Psoas muscle (tissue), 8 donors: ENCODE results near the gene NOTO. TPM values are rescaled to one million over a fixed set of nuclear protein-coding genes. Genes with fewer than 3 reads are reported as not detected.
A peak's percentile ranks its signal among the peaks of the same experiment; 100 is the strongest.

Experiments used
- ATAC-seq, 4 donors: fragments of 200-7000 bp; cut with Tn5 transposase; one replicate each; pipeline ENCODE4 v1.9.1; 2020; ENCODE audit warnings: moderate library complexity in 3 of 4, mild to moderate bottlenecking in 2 of 4
- DNase-seq, 2 donors: peaks; one replicate each; pipeline ENCODE4 v3.0.0-alpha.2; 2020
- H3K27ac ChIP-seq: fragments of 200-600 bp; one replicate; pipeline ENCODE4 v1.8.0; 2022
- H3K27me3 ChIP-seq, 3 donors: fragments of 200-600 bp in 1 of 3; one replicate each; pipeline versions ENCODE4 v1.6.1 to v1.8.0; 2013 to 2022; ENCODE audit warnings: low read length in 2 of 3, mild to moderate bottlenecking in 2 of 3, moderate library complexity in 1 of 3; ENCODE audit not compliant: insufficient read depth in 3 of 3
- H3K36me3 ChIP-seq, 2 donors: fragments of 200-600 bp in 1 of 2; one replicate each; pipeline versions ENCODE4 v1.6.1 to v1.8.0; 2013 to 2022; ENCODE audit warnings: low read depth in 1 of 2, mild to moderate bottlenecking in 1 of 2, moderate library complexity in 1 of 2; ENCODE audit not compliant: insufficient read depth in 1 of 2
- H3K4me1 ChIP-seq: fragments of 200-600 bp; one replicate; pipeline ENCODE4 v1.8.0; 2022
- H3K4me3 ChIP-seq: fragments of 200-600 bp; one replicate; pipeline ENCODE4 v1.8.0; 2022; ENCODE audit warnings: mild to moderate bottlenecking
- H3K9me3 ChIP-seq: fragments of 200-600 bp; one replicate; pipeline ENCODE4 v1.8.0; 2022
- WGBS, 3 donors: extraction: QIAGEN DNeasy Blood & Tissue Kit; methylation state at CpG; one replicate each; pipeline versions ENCODE4 v1.1.6 to v1.1.7; 2013; 5-methylcytosine and 5-hydroxymethylcytosine counted together
- intact Hi-C, 2 donors: fragments of 100-400 bp; cut with DNase I; formaldehyde crosslinking; loops; one replicate each; pipeline versions ENCODE4 v1.11.0 to v1.14.2; 2022
- polyA plus RNA-seq, 3 donors: library from polyadenylated mRNA; stranded (reverse); fragments of 200-250 nt; gene quantifications; one replicate each; pipeline ENCODE4 v1.2.3, GENCODE V29; 2013
- total RNA-seq, 4 donors: library from RNA; stranded (reverse); fragmentation: NEBNext Ultra II Directional in 2 of 4; extraction: Animal tissue kit (Norgen Biotek cat#: 25700) in 2 of 4; gene quantifications; one replicate each; pipeline versions ENCODE4 v1.2.1 to v1.2.4, GENCODE V29; 2021 to 2023
- TF ChIP-seq, protein P1 (sequence below): fragments of 200-600 bp; IDR thresholded peaks from one replicate; pipeline ENCODE4 v1.8.0; 2022; ENCODE audit warnings: antibody characterized with exemption
- donor health status: healthy with polysubstance abuse.
- donor health status: DM: no; HTN: no; CAD: no; lungs with moderate emphysema.
- donor health status: Bipolar disorder and iron deficiency.
- donor health status: healthy.
- donor health status: DM: yes; HTN: yes; CAD: no.
- donor health status: DM: no; HTN: no; CAD: no.
- donor health status: DM: no; HTN: no; CAD: no.
- donor health status: DM: yes; HTN: yes; CAD: no.

The NOTO gene
- total and polyA plus RNA-seq, 7 donors: not detected

- TF ChIP-seq, protein P1, sequence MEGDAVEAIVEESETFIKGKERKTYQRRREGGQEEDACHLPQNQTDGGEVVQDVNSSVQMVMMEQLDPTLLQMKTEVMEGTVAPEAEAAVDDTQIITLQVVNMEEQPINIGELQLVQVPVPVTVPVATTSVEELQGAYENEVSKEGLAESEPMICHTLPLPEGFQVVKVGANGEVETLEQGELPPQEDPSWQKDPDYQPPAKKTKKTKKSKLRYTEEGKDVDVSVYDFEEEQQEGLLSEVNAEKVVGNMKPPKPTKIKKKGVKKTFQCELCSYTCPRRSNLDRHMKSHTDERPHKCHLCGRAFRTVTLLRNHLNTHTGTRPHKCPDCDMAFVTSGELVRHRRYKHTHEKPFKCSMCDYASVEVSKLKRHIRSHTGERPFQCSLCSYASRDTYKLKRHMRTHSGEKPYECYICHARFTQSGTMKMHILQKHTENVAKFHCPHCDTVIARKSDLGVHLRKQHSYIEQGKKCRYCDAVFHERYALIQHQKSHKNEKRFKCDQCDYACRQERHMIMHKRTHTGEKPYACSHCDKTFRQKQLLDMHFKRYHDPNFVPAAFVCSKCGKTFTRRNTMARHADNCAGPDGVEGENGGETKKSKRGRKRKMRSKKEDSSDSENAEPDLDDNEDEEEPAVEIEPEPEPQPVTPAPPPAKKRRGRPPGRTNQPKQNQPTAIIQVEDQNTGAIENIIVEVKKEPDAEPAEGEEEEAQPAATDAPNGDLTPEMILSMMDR: no peak
- DNase-seq: no peak
- WGBS, 3 donors: 36 to 67% (median 40%) methylated on average over 1 of the region's 1 CpG
- peaks cover 2 to 44% of the 10 kb centered on the region in 2 donors for H3K36me3 ChIP-seq
- no peaks in the 10 kb centered on the region for H3K9me3 ChIP-seq
- ATAC-seq: no peak
- H3K27me3 ChIP-seq: no peaks in the 10 kb centered on the region
- intact Hi-C loops: no loop called here
- no peak overlapping the region for H3K4me3 ChIP-seq
- peaks cover 51% of the 10 kb centered on the region for H3K4me1 ChIP-seq
- peak overlapping the region; percentile 19 for H3K27ac ChIP-seq
Measured at GRCh38 chr2:73237168-73237567, 34.8 kb downstream of the NOTO start.

- Histone ChIP-seq H3K36me3 (peaks cover 2 to 54% of the 10 kb centered on the region in 2 donors), H3K9me3 (no peaks in the 10 kb centered on the region), H3K4me3 (no peak overlapping the region), H3K4me1 (peaks cover 51% of the 10 kb centered on the region), H3K27ac (peak overlapping the region; percentile 19), H3K27me3 (no peaks in the 10 kb centered on the region)
- 56 to 65% (median 58%) methylated on average over 3 of the region's 3 CpGs for WGBS, 3 donors
- DNase-seq (no peak), ATAC-seq (no peak)
- intact Hi-C loops: no loop called here
- TF ChIP-seq, protein P1: no peak
Measured at GRCh38 chr2:73238149-73238548, 35.8 kb downstream of the NOTO start.

DNA sequence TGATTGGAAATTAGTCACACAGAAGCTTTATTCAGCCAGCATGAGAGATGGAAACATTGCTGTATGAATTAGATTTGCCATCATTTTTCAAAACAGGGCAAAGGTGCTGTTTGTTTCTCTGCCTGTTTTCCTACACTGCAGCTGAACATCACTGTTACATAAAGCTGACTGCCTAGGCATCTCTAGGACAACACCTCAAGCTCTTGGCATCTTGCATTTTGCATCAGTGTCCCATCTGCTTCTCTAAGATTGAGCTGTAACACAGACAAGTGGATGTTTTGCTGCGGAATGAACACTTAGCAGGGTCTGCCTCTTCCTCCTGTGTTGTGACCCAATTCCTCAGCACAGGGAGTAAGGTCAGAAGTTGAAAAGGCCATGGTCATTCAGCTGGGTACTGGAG is 36.6 kb downstream of the NOTO start:
- H3K9me3 ChIP-seq: no peaks in the 10 kb centered on the region
- no peak overlapping the region for H3K4me3 ChIP-seq
- ATAC-seq: no peak
- H3K4me1 ChIP-seq: peaks cover 51% of the 10 kb centered on the region
- intact Hi-C loops: no loop called here
- H3K27me3 ChIP-seq: no peaks in the 10 kb centered on the region
- TF ChIP-seq, protein P1: no peak
- 74 to 93% (median 87%) methylated on average over 1 of the region's 1 CpG for WGBS, 3 donors
- peaks cover 4 to 62% of the 10 kb centered on the region in 2 donors for H3K36me3 ChIP-seq
- no peak overlapping the region for H3K27ac ChIP-seq
- DNase-seq: no peak

DNA sequence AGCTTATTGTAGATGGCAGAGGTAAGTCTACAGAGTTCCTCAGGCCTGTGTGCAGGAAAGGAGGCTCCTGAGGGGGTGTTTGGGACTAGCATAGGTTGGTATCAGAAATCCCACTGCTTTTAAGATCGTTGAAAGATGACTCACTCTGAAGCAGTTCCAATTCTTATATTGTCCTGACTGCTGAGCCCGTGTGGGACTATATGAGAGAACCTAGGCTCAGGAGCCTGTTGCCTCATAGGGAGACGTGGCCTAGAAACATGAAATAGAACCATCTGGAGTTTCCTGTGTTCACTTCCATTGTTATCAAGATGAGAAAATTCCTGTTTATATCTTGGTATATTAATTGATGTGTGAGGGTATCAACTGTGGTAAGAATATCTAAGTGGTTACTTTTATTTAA is 37.4 kb downstream of the NOTO start:
- TF ChIP-seq, protein P1: no peak
- Histone ChIP-seq H3K9me3 (no peaks in the 10 kb centered on the region), H3K4me3 (no peak overlapping the region), H3K36me3 (peaks cover 12 to 70% of the 10 kb centered on the region in 2 donors), H3K27me3 (no peaks in the 10 kb centered on the region), H3K4me1 (peaks cover 51% of the 10 kb centered on the region), H3K27ac (peak overlapping the region; percentile 14)
- 33 to 48% (median 35%) methylated on average over 3 of the region's 3 CpGs for WGBS, 3 donors
- DNase-seq: no peak
- ATAC-seq: peak; percentile 35 to 47 (median 42)
- intact Hi-C loops: no loop called here

GRCh38 chr2:73243884-73244570 is 41.7 kb downstream of the NOTO start:
- H3K27me3 ChIP-seq: no peaks in the 10 kb centered on the region
- H3K36me3 ChIP-seq: peaks cover 19 to 100% of the 10 kb centered on the region in 2 donors
- H3K4me3 ChIP-seq: no peak overlapping the region
- TF ChIP-seq, protein P1: no peak
- intact Hi-C loops: no loop called here
- whole genome bisulfite sequencing, 3 donors: 34 to 49% (median 42%) methylated on average over 5 of the region's 5 CpGs
- H3K4me1 ChIP-seq: peaks cover 11% of the 10 kb centered on the region
- ATAC-seq (peak; percentile 24 to 80 (median 64)), DNase-seq (no peak)
- H3K9me3 ChIP-seq: no peaks in the 10 kb centered on the region
- no peak overlapping the region for H3K27ac ChIP-seq
